Calu3 (cell line): ENCODE data around the gene SYNM. TPM values are rescaled to one million over a fixed set of nuclear protein-coding genes. Genes with fewer than 3 reads are reported as not detected.

Experiments
- BruUV-seq: library from RNA; stranded (reverse); fragments of 400-500 nt; replicated peaks from 2 replicates; lab custom pipeline; 2021; lab: Mats Ljungman, UMichigan
- CTCF ChIA-PET: fragments of 300-600 bp; sonication (Branson Sonifier 250); formaldehyde crosslinking; loops from one replicate; lab custom pipeline; 2022; ENCODE audit warnings: antibody characterized with exemption; lab: Charles Lee
- DNase-seq: peaks from one replicate; pipeline ENCODE4 v3.0.0; 2022
- H3K27ac Mint-ChIP-seq: one replicate; pipeline ENCODE4 v1.8.0; 2022; ENCODE audit warnings: mixed read lengths; ENCODE audit not compliant: unreplicated experiment
- H3K27me3 Mint-ChIP-seq: one replicate; pipeline ENCODE4 v1.8.0; 2022; ENCODE audit warnings: mixed read lengths; ENCODE audit not compliant: unreplicated experiment
- H3K36me3 Mint-ChIP-seq: one replicate; pipeline ENCODE4 v1.8.0; 2022; ENCODE audit warnings: mild to moderate bottlenecking, moderate library complexity, mixed read lengths; ENCODE audit not compliant: insufficient read depth, unreplicated experiment
- H3K4me1 Mint-ChIP-seq: one replicate; pipeline ENCODE4 v1.8.0; 2022; ENCODE audit warnings: mild to moderate bottlenecking, low read depth, mixed read lengths; ENCODE audit not compliant: unreplicated experiment
- H3K4me3 Mint-ChIP-seq: one replicate; pipeline ENCODE4 v1.8.0; 2022; ENCODE audit warnings: mild to moderate bottlenecking, low read depth, moderate library complexity, mixed read lengths; ENCODE audit not compliant: unreplicated experiment
- H3K9me3 Mint-ChIP-seq: one replicate; pipeline ENCODE4 v1.8.0; 2022; ENCODE audit warnings: low read depth, mixed read lengths; ENCODE audit not compliant: unreplicated experiment
- CTCF ChIP-seq: fragments of 200-600 bp; IDR thresholded peaks from one replicate; pipeline ENCODE4 v1.8.0; 2022; ENCODE audit warnings: antibody characterized with exemption; ENCODE audit not compliant: unreplicated experiment
- intact Hi-C: fragments of 100-400 bp; cut with micrococcal nuclease; formaldehyde crosslinking; loops from one replicate; pipeline ENCODE4 v1.10.0; 2022; ENCODE audit not compliant: unreplicated experiment
- total RNA-seq: library from RNA; stranded (reverse); gene quantifications from 2 replicates; pipeline ENCODE4 v1.2.3, GENCODE V29; 2022

Gene SYNM
- total RNA-seq, 1 experiment from 2014 or later, result 7.8 TPM

- H3K4me1 Mint-ChIP-seq, result no peaks in the 10 kb centered on the region
Measured at GRCh38 chr15:99180086-99180963, 75.4 kb downstream of the SYNM start.

GRCh38 chr15:99180964-99181306 lies 76.1 kb downstream of the SYNM start:
- Mint-ChIP-seq H3K27ac (no peak overlapping the region), H3K9me3 (no peaks in the 10 kb centered on the region), H3K4me1 (no peaks in the 10 kb centered on the region), H3K4me3 (no peak overlapping the region), H3K27me3 (no peaks in the 10 kb centered on the region), H3K36me3 (no peaks in the 10 kb centered on the region)
- intact Hi-C loops, result no loop called here
- no TSS peak for BruUV-seq
- CTCF ChIA-PET, result no interaction called here
- no peak for DNase-seq
- no peak for TF ChIP-seq CTCF

More at GRCh38 chr15:99180086-99180963, 75.4 kb downstream of the SYNM start:
- BruUV-seq, result no TSS peak
- H3K27me3 Mint-ChIP-seq, result no peaks in the 10 kb centered on the region
- DNase-seq, result no peak
- TF ChIP-seq CTCF, result no peak
- H3K36me3 Mint-ChIP-seq, result no peaks in the 10 kb centered on the region
- CTCF ChIA-PET, result no interaction called here
- no peak overlapping the region for H3K4me3 Mint-ChIP-seq
- intact Hi-C loops, result no loop called here
- no peak overlapping the region for H3K27ac Mint-ChIP-seq
- no peaks in the 10 kb centered on the region for H3K9me3 Mint-ChIP-seq

GRCh38 chr15:99181545-99181971 lies 76.7 kb downstream of the SYNM start:
- Mint-ChIP-seq H3K4me1 (no peaks in the 10 kb centered on the region), H3K36me3 (no peaks in the 10 kb centered on the region), H3K9me3 (no peaks in the 10 kb centered on the region), H3K27me3 (no peaks in the 10 kb centered on the region), H3K4me3 (no peak overlapping the region), H3K27ac (no peak overlapping the region)
- no peak for TF ChIP-seq CTCF
- intact Hi-C loops, result no loop called here
- CTCF ChIA-PET, result interaction anchor here (0.6 kb wide), 1 partner anchor 29 kb away, joined by 4 read pairs; no protein-coding TSS in a partner anchor
- no peak for DNase-seq
- BruUV-seq, result no TSS peak

- BruUV-seq, result no TSS peak
- H3K4me1 Mint-ChIP-seq, result no peaks in the 10 kb centered on the region
- H3K27ac Mint-ChIP-seq, result no peak overlapping the region
- no peaks in the 10 kb centered on the region for H3K36me3 Mint-ChIP-seq
- intact Hi-C loops, result no loop called here
- CTCF ChIA-PET, result no interaction called here
- no peak for DNase-seq
- H3K9me3 Mint-ChIP-seq, result no peaks in the 10 kb centered on the region
- no peak for TF ChIP-seq CTCF
- H3K27me3 Mint-ChIP-seq, result no peaks in the 10 kb centered on the region
- no peak overlapping the region for H3K4me3 Mint-ChIP-seq
Measured at GRCh38 chr15:99182791-99183190, 77.9 kb downstream of the SYNM start.

Other genes starting within 250 kb of the SYNM start
- not detected in 2 replicates for gene PGPEP1L, start 97.3 kb upstream of the SYNM start, total RNA-seq
- 17.4 and 18.9 TPM in 2 replicates for gene TTC23, start 144.5 kb downstream of the SYNM start, total RNA-seq
- gene LRRC28, start 146.4 kb downstream of the SYNM start, total RNA-seq, result 15.9 and 21.8 TPM in 2 replicates